RWPE2 (cell line): ENCODE results near the gene EBF4.

Experiments
- ATAC-seq: fragments of 200-7000 bp; cut with Tn5 transposase; 3 replicates; pipeline ENCODE4 v1.9.1; 2021; ENCODE audit warnings: low read depth
- DNase-seq: peaks from one replicate; pipeline ENCODE4 v3.0.0-alpha.2; 2020; ENCODE audit warnings: low spot score
- H3K27ac ChIP-seq: fragments of 450-650 bp; 2 replicates; pipeline ENCODE4 v1.5.1; 2017; ENCODE audit warnings: mild to moderate bottlenecking; ENCODE audit not compliant: poor library complexity, severe bottlenecking
- H3K27me3 ChIP-seq: fragments of 250-450 bp; sonication (Bioruptor Pico); 2 replicates; pipeline ENCODE4 v1.5.1; 2021; ENCODE audit warnings: mild to moderate bottlenecking, moderate library complexity; ENCODE audit not compliant: insufficient read depth, poor library complexity, severe bottlenecking
- H3K36me3 ChIP-seq: fragments of 250-450 bp; sonication (Bioruptor Pico); 2 replicates; pipeline ENCODE4 v1.5.1; 2020; ENCODE audit warnings: low read depth, mild to moderate bottlenecking, moderate library complexity
- H3K4me1 ChIP-seq: fragments of 250-450 bp; sonication (Bioruptor Pico); 2 replicates; pipeline ENCODE4 v1.5.1; 2021; ENCODE audit warnings: mild to moderate bottlenecking, moderate library complexity; ENCODE audit not compliant: insufficient read depth, poor library complexity, severe bottlenecking
- H3K4me3 ChIP-seq: fragments of 250-450 bp; sonication (Bioruptor Pico); 2 replicates; pipeline ENCODE4 v1.5.1; 2021; ENCODE audit warnings: mild to moderate bottlenecking, moderate library complexity; ENCODE audit not compliant: severe bottlenecking
- H3K9me3 ChIP-seq: fragments of 250-450 bp; sonication (Bioruptor Pico); 2 replicates; pipeline ENCODE4 v1.5.1; 2021; ENCODE audit warnings: mild to moderate bottlenecking, moderate library complexity; ENCODE audit not compliant: severe bottlenecking
- CTCF ChIP-seq: fragments of 450-650 bp; IDR thresholded peaks from one replicate; pipeline ENCODE4 v1.5.1; 2017; ENCODE audit warnings: mild to moderate bottlenecking, moderate library complexity; ENCODE audit not compliant: poor library complexity, severe bottlenecking

EBF4 gene

GRCh38 chr20:2696646-2697045, 4.1 kb downstream of the EBF4 start:
- H3K36me3 ChIP-seq = no peaks in the 10 kb centered on the region
- peaks cover 17% of the 10 kb centered on the region for H3K27me3 ChIP-seq
- H3K4me1 ChIP-seq = no peaks in the 10 kb centered on the region
- TF ChIP-seq CTCF = no peak
- H3K4me3 ChIP-seq = no peak overlapping the region
- no peaks in the 10 kb centered on the region for H3K9me3 ChIP-seq
- no peak overlapping the region for H3K27ac ChIP-seq
- DNase-seq (no peak), ATAC-seq (no peak)

- Histone ChIP-seq H3K36me3 (no peaks in the 10 kb centered on the region), H3K27me3 (peaks cover 14% of the 10 kb centered on the region), H3K9me3 (no peaks in the 10 kb centered on the region), H3K4me1 (no peaks in the 10 kb centered on the region), H3K4me3 (no peak overlapping the region), H3K27ac (no peak overlapping the region)
- DNase-seq (no peak), ATAC-seq (no peak)
- no peak for TF ChIP-seq CTCF
Measured at GRCh38 chr20:2697768-2698167, 5.2 kb downstream of the EBF4 start.

GRCh38 chr20:2698186-2698817, 5.7 kb downstream of the EBF4 start:
- no peak overlapping the region for H3K4me3 ChIP-seq
- no peak for TF ChIP-seq CTCF
- no peak overlapping the region for H3K27ac ChIP-seq
- peaks cover 13% of the 10 kb centered on the region for H3K27me3 ChIP-seq
- H3K9me3 ChIP-seq = no peaks in the 10 kb centered on the region
- no peaks in the 10 kb centered on the region for H3K36me3 ChIP-seq
- no peaks in the 10 kb centered on the region for H3K4me1 ChIP-seq
- DNase-seq = no peak
- no peak for ATAC-seq

GRCh38 chr20:2698912-2699311, 6.3 kb downstream of the EBF4 start:
- ATAC-seq = 0 out of 3 replicates have a peak, but pooled peaks have one; percentile 15
- DNase-seq = no peak
- no peaks in the 10 kb centered on the region for H3K9me3 ChIP-seq
- no peak overlapping the region for H3K27ac ChIP-seq
- peaks cover 7% of the 10 kb centered on the region for H3K27me3 ChIP-seq
- no peak overlapping the region for H3K4me3 ChIP-seq
- TF ChIP-seq CTCF = no peak
- H3K36me3 ChIP-seq = no peaks in the 10 kb centered on the region
- H3K4me1 ChIP-seq = no peaks in the 10 kb centered on the region

- ATAC-seq = peak; percentile 21; the same call in 1 of the 3 replicates
- Histone ChIP-seq H3K4me3 (no peak overlapping the region), H3K27ac (no peak overlapping the region), H3K27me3 (no peaks in the 10 kb centered on the region), H3K36me3 (no peaks in the 10 kb centered on the region), H3K9me3 (no peaks in the 10 kb centered on the region), H3K4me1 (no peaks in the 10 kb centered on the region)
- DNase-seq = no peak
- peak; percentile 5 for TF ChIP-seq CTCF
Measured at GRCh38 chr20:2699775-2700413, 7.3 kb downstream of the EBF4 start.
